Measurements from ENCODE around the gene GGA1. TPM values are rescaled to one million over a fixed set of nuclear protein-coding genes. Genes with fewer than 3 reads are reported as not detected.

Gene GGA1
- total and polyA plus RNA-seq, 9 of the 15 experiments (the other 6 are each of a cell fraction or from before 2014, with no cell fraction given), result 1.5 to 69.5 (median 31.6) TPM

- TF ChIP-seq JUND (IDR thresholded peaks at IDR 0.05; ENCODE audit: borderline replicate concordance, low read depth, low read length) (peak; percentile 37), JUND (tag; IDR thresholded peaks at IDR 0.05; ENCODE audit: borderline replicate concordance, low read depth, low read length) (no peak), SMAD4 (CRISPR knock-in tag; conservative IDR thresholded peaks at IDR 0.05) (no peak), BACH1 (tag; IDR thresholded peaks at IDR 0.05) (no peak), ERF (CRISPR knock-in tag; IDR thresholded peaks at IDR 0.05) (no peak), NONO (IDR thresholded peaks at IDR 0.05; ENCODE audit: low read depth in 2 of 2, low read length in 1 of 2) (peak in 1 of 2 experiments; percentile 45; a peak in 1 of 4 replicates), TAL1 (IDR thresholded peaks at IDR 0.05) (no peak), PKNOX1 (IDR thresholded peaks at IDR 0.05) (peak; percentile 30; the same call in 1 of the 2 replicates), MYC (IDR thresholded peaks at IDR 0.05; ENCODE audit: low read depth, low read length) (0 out of 2 replicates have a peak, but pooled peaks have one; percentile 17), MYC (CRISPR knock-in tag; IDR thresholded peaks at IDR 0.05; ENCODE audit: borderline replicate concordance, low read depth) (no peak), ZNF696 (CRISPR knock-in tag; conservative IDR thresholded peaks at IDR 0.05) (no peak), POLR2AphosphoS5 (IDR thresholded peaks at IDR 0.05; ENCODE audit: control insufficient read depth, insufficient read depth, low read depth, low read length) (peak; percentile 4; the same call in 1 of the 2 replicates), PPARD (CRISPR knock-in tag; IDR thresholded peaks at IDR 0.05) (no peak), ETS1 (conservative IDR thresholded peaks at IDR 0.05; ENCODE audit: control insufficient read depth, low read depth, low read length) (peak; percentile 17; the same call in 1 of the 2 replicates), HNRNPUL1 (IDR thresholded peaks at IDR 0.05; ENCODE audit: low read length) (no peak), ZNF143 (CRISPR knock-in tag; IDR thresholded peaks at IDR 0.05) (0 out of 2 replicates have a peak, but pooled peaks have one; percentile 13), L3MBTL2 (IDR thresholded peaks at IDR 0.05) (no peak), PRPF4 (IDR thresholded peaks at IDR 0.05; ENCODE audit: insufficient read depth, low read depth, low read length, poor library complexity, severe bottlenecking) (peak; percentile 33), ZNF133 (CRISPR knock-in tag; IDR thresholded peaks at IDR 0.05) (no peak), FOXM1 (IDR thresholded peaks at IDR 0.05; ENCODE audit: low read depth) (no peak), FOXM1 (CRISPR knock-in tag; IDR thresholded peaks at IDR 0.05; ENCODE audit: low read depth) (peak; percentile 47; the same call in 1 of the 2 replicates), ARID3B (CRISPR knock-in tag; IDR thresholded peaks at IDR 0.05; ENCODE audit: borderline replicate concordance) (no peak), EGR1 (conservative IDR thresholded peaks at IDR 0.05) (peak; percentile 56), TFAP4 (CRISPR knock-in tag; IDR thresholded peaks at IDR 0.05; ENCODE audit: borderline replicate concordance) (no peak), RFX7 (CRISPR knock-in tag; IDR thresholded peaks at IDR 0.05) (no peak)
Measured at GRCh38 chr22:37560608-37561211, 47.9 kb upstream of the GGA1 start (continued).

Data from K562 (cell line).